ENCODE data around the gene CXCR1.

DNA sequence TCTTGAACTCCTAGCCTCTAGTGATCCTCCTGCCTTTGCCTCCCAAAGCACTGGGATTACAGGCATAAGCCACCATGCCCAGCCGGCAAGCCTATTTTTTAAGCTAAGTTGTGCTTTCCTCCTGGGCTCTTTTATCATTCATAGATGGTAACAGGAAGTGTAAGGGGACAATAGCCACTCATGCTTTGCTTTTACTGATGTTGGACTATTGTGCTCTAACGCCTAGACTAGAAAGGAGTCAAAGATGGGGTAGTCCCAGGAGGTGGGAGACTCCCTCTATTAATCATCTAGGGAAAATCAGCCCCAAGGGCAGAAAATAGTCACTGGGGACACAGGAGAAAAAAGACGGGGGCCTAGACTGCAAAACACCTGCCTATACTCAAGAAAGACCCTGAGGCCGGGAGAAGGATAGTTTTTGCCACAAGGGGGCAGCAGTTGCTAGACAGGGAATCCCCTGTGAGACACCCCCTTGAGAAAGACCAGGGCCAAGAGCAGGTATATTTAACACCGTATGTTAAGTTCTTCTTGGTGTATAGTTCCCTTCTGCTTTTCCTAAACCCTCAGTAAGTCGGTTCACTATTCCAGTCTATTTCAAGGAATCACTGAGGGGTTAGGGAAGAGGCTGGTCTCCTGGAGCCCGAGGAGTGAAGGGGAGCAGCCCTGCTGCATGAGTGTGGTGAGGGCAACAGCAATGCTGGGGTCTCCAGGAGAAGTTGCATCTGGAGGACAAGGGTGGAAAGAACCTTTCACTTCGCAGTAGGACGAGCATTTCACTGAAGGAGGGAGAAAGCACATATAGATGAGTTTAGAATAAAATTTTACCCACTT, 2.1 kb upstream of the CXCR1 start:
- TF ChIP-seq, protein P1, sequence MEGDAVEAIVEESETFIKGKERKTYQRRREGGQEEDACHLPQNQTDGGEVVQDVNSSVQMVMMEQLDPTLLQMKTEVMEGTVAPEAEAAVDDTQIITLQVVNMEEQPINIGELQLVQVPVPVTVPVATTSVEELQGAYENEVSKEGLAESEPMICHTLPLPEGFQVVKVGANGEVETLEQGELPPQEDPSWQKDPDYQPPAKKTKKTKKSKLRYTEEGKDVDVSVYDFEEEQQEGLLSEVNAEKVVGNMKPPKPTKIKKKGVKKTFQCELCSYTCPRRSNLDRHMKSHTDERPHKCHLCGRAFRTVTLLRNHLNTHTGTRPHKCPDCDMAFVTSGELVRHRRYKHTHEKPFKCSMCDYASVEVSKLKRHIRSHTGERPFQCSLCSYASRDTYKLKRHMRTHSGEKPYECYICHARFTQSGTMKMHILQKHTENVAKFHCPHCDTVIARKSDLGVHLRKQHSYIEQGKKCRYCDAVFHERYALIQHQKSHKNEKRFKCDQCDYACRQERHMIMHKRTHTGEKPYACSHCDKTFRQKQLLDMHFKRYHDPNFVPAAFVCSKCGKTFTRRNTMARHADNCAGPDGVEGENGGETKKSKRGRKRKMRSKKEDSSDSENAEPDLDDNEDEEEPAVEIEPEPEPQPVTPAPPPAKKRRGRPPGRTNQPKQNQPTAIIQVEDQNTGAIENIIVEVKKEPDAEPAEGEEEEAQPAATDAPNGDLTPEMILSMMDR (conservative IDR thresholded peaks at IDR 0.05; ENCODE audit: low read length) = peak; percentile 96
- no peak for TF ChIP-seq EZH2phosphoT487 (IDR thresholded peaks at IDR 0.05; ENCODE audit: borderline replicate concordance, low read depth, low read length)
